Kidney tubule cell (primary cell): ENCODE results near the gene SLC24A3.

Experiments used
- DNase-seq: peaks from one replicate; pipeline ENCODE4 v3.0.0-alpha.2; 2018; ENCODE audit warnings: low spot score

Gene SLC24A3

GRCh38 chr20:19504251-19504650, 291.8 kb downstream of the SLC24A3 start:
- no peak for DNase-seq

- no peak for DNase-seq
Measured at GRCh38 chr20:19506021-19506420, 293.6 kb downstream of the SLC24A3 start.

GRCh38 chr20:19508449-19508848, 296.0 kb downstream of the SLC24A3 start:
- no peak for DNase-seq

- DNase-seq, result no peak
Measured at GRCh38 chr20:19510611-19511010, 298.2 kb downstream of the SLC24A3 start.

GRCh38 chr20:19511931-19512330, 299.5 kb downstream of the SLC24A3 start:
- DNase-seq, result no peak

GRCh38 chr20:19512886-19513677, 300.6 kb downstream of the SLC24A3 start:
- DNase-seq, result no peak

- DNase-seq, result no peak
Measured at GRCh38 chr20:19515074-19515473, 302.6 kb downstream of the SLC24A3 start.

GRCh38 chr20:19519466-19519865, 307.0 kb downstream of the SLC24A3 start:
- no peak for DNase-seq

- DNase-seq, result no peak
Measured at GRCh38 chr20:19520261-19520660, 307.8 kb downstream of the SLC24A3 start.

- no peak for DNase-seq
Measured at GRCh38 chr20:19522071-19522801, 309.8 kb downstream of the SLC24A3 start.

GRCh38 chr20:19522836-19523590, 310.6 kb downstream of the SLC24A3 start:
- no peak for DNase-seq

GRCh38 chr20:19524691-19525090, 312.2 kb downstream of the SLC24A3 start:
- DNase-seq, result no peak

GRCh38 chr20:19527509-19527908, 315.1 kb downstream of the SLC24A3 start:
- DNase-seq, result no peak

GRCh38 chr20:19528286-19529030, 316.0 kb downstream of the SLC24A3 start:
- DNase-seq, result no peak

- no peak for DNase-seq
Measured at GRCh38 chr20:19530006-19530405, 317.6 kb downstream of the SLC24A3 start.

GRCh38 chr20:19531446-19531845, 319.0 kb downstream of the SLC24A3 start:
- DNase-seq, result peak; percentile 43

- DNase-seq, result no peak
Measured at GRCh38 chr20:19538556-19538955, 326.1 kb downstream of the SLC24A3 start.

- no peak for DNase-seq
Measured at GRCh38 chr20:19539191-19539590, 326.7 kb downstream of the SLC24A3 start.

- no peak for DNase-seq
Measured at GRCh38 chr20:19540392-19540791, 327.9 kb downstream of the SLC24A3 start.

- peak; percentile 9 for DNase-seq
Measured at GRCh38 chr20:19543101-19543500, 330.7 kb downstream of the SLC24A3 start.

GRCh38 chr20:19544684-19545083, 332.2 kb downstream of the SLC24A3 start:
- DNase-seq, result no peak

- DNase-seq, result no peak
Measured at GRCh38 chr20:19546648-19547047, 334.2 kb downstream of the SLC24A3 start.
